ENCODE data around the gene LITAFD.
A peak's percentile ranks its signal among the peaks of the same experiment; 100 is the strongest.
"Not testable (repeated sequence)": the region's sequence is repeated elsewhere in the genome, so short reads cannot be mapped to it uniquely, and the experiment has no call there.

The LITAFD gene

DNA sequence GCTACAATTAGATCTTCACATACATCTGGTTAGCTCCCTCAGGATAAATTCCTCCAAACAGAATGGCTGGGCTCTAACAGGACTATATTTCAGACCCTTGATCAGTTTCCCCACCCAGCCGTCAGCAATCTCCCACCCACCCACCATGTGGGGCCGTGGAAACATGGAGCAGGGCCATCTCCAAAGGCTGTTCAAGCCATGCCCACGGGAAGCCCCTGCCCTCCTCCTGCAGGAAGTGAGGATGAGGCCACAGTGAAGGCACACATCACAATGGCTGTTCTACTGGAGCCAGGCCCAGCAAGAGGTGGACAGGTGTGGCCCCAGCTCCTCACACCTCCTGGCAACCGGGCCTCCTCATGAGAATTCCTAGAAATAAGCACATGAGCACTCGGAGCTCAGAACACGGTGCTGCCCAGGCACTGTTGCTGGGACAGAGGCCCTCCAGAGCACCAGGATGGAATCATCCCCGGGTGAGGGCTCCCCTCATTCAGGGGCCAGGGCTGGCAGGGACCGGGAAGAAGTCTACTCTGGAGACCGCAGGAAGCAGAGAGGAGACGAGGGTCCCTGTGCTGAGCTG lies at the start of gene LITAFD:
Gene LITAFD, plus strand, starts transcription at position 311 of the 577 bp plus-strand sequence. CDS start 2,005 bp downstream, outside the sequence.
- no peak for DNase-seq

DNA sequence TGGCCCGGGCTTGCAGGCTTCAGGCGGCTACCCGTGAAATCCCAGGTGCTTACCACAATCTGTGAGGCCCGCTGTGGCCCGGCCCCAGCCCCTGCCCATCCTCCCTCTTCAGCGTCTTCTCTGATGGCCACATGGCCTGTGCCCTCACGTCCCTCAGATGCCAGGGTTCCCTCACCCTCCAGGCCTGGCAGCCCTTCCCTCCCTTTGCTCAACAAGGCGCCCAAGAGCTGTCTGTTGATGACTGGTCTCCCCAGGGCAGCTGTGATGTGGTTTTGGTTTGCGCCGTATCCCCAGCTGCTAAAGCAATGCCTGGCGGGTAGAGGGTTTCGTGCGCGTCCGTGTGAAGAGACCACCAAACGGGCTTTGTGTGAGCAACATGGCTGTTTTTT lies 49.4 kb upstream of the LITAFD start:
- DNase-seq = no peak

DNA sequence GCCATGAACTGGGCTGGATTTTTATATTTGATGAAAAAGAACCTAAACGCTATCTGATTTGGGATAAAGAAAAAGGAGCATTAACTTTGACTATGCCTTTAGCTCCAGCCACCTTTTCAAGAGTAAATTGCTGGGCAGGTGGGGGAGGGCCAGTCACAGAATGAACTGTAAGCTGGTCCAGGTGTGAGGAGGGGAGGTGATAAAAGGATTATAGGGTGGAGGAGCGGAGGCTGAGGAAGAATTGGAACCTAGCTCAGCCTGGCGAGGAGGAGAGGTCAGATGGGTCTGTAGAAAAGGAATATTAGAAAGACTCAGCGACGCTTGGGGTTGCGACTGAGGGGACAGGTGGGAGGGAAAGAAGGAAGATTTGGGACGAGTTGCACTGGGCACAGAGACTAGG lies 45.4 kb upstream of the LITAFD start:
- not testable (repeated sequence) for DNase-seq

DNA sequence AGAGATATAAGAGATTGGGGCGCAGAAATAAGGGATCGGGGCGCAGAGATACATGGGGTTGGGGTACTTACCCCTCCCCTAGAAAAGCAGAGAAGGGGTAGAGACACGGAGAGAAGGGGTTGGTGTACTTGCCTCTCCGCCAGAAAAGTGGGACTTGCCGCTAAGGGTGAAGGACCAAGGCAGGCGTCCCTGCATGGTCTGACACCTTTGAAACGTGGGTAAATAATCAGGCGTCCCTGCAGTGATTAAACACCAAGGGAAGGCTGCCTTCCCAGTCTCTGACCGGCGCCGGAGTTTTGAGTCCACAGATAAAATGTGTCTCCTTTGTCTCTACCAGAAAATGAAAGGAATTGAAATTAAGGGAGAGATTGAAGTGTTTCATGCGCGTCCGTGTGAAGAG lies 44.6 kb upstream of the LITAFD start:
- not testable (repeated sequence) for DNase-seq

DNA sequence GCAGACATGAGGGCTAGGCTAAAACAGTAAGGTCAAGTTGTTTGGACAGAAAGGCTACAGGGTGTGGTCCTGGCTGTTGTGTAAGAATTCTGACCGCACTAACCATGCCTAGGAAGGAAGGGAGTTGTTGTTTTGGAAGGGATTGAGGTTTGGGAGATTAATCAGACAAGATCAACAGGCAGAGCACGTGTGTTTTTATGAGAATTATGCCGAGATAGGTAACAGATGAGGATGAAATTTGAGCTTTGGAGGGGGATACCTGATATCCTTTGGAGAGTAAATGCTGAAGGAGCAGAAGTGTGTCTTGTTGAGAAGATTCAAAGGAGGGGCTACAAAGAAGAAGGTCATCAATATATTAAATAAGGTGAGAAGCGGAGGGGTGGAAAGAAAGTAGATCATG lies 40.1 kb upstream of the LITAFD start:
- DNase-seq = not testable (repeated sequence)

DNA sequence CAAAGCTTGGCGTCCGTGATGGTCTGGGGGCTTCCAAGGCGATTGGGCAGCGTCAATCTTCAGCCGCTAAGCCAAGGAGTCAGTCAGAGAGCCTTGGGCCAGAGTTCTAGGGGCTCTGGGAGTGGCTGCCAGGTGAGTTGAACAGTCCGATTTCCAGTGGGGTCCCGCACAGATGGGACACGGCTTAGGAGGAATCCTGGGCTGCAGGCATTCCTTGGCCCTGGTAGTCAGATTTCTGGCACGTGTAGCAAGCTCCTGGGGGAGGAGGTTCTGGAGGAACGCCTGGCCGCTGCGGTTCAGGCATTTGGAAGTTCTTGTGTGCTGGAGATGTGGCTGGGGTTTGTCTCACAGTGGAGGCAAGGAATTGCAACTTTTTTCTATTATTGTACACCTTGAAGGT lies 38.9 kb upstream of the LITAFD start:
- not testable (repeated sequence) for DNase-seq

DNA sequence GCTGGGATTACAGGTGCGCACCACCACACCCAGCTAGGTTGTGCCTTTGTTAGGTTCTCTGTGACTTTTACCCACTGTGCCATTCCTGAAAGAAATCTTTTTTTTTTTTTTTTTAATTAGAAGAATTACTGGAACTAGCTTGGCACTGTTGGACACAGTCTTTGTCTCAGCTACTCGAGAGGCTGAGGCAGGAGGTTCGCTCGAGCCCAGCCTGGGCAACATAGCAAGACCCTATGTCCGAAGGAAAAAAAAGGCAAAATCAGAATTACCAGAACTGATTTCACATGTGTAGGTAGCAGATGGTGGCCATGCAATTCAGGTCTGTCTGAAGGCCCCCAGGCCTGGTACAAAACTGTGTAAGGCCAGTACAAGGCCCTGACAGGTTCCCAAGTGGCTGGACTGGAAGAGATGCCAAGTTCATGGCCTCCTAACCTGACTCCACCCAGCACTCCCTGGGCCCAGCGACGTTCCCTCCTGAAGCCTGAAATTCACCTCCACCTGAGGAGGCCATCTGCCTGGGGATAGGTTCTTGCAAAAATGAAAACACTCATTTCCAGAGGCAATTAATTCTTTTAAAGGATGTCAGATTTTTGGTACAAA lies 36.4 kb upstream of the LITAFD start:
- DNase-seq = peak; percentile 45

DNA sequence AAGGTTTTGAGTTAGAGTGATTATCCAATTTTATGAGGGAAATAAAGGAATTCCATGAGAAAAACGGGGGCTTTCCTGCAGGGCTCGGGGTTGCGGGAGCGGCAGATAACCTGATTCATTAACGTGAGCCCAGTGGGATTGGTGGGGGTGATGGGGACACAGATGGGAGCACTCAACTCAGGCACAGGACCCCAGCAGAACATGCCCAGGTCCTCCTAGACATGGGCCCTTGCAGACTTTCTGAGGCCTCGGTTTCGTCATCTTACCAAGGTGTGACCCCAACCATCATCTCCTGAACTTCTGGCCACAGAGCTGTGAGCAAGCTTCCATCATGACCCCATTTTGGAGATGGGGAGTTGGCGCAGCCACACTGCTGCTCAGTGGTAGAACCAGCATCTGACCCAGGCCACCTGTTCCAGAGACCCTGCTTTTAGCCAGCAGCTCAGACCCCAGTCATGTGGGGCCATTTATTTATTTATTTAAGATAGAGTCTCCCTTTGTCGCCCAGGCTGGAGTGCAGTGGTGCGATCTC lies 35.7 kb upstream of the LITAFD start:
- no peak for DNase-seq

DNA sequence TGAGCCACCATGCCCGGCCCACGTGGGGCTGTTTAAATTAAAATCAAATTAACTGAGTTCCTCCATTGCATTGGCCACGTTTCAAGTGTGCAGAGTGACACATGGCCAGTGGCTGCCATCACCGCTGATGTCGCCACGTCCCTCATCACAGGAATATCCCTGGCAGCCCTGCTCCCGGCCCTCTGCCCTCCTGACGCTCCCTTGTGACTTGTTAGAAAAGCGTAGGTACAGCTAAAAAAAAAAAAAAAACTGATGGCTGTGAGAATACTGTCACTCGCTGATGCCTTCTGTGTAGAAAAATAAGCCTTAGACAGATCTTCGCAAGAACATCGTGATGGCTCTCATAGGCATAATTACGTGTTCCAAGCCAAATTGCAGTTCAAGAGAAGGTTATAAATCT lies 35.0 kb upstream of the LITAFD start:
- DNase-seq = no peak

DNA sequence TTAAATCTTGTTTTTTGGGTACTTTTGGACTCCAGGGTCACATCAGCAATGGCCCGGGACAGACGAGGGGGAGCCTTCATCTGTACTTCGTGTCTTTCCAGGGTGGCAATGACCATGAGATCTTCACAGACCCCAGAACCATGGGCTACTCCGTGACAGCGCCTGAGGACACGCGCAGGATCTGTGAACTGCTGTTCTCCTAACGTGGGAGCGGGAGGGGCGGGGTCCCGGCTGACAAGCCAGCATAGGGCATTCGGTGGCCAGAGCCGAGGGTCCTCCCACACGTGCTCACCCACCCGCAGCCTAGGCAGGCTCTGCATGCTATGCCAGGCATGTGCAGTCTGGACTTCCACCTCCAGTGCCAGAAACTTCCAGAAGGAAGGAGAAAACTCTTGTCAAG lies 34.5 kb upstream of the LITAFD start:
- peak; percentile 50 for DNase-seq

DNA sequence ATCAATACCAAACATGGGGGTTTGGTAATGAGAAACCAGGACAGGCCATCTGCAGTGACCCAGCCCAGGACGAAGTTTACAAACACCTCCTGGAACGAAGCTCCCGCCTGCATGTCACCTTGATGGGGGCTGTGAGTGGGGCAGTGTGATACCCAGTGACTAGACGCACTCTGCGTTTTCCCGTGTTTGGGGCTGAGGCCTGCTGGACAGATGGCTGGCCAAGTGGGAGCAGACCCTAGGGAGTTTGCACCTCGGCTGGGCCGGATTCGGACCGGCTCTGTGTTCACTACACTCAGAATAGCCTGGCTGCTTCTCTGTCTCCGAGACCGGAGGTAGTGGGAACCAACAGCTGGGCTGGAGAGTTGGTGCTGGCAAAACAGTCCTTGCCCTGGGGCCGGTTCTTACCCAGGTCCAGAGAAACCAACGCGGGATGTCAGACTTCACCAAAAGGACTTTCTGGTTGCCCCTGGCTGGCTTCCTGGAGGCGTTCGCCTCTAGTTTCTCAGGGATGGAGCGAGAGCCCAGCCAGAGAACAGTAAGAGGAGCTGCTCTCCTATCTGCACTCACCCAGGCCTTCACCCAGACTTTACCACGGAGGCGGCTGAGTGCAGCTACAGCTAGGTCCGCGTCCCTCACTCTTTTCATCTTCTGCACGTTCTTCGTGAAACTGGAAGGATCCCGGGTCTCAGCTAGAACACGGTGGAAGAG lies 33.8 kb upstream of the LITAFD start:
- peak; percentile 48 for DNase-seq

DNA sequence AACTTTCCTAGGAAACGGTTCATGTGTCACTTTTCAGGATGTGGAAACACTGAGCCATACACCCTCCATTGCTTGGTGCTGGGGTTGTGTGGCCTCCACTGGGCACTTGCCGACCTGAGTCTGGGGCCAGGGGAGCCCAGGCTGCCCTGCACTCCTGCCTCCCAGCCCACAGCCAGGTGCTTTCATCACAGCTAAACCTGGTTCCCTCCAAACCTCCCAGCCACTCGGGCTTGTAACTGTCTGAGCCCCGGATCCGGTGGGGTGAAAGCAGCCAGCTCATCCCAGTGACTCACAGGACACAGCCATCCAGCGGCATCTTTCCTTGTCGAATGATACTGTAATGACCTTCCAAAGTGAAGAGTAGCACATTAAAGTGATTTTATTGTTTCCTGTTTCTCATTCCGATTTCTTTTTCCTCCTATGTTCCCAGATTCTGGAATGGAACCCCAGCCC lies 33.2 kb upstream of the LITAFD start:
- no peak for DNase-seq

DNA sequence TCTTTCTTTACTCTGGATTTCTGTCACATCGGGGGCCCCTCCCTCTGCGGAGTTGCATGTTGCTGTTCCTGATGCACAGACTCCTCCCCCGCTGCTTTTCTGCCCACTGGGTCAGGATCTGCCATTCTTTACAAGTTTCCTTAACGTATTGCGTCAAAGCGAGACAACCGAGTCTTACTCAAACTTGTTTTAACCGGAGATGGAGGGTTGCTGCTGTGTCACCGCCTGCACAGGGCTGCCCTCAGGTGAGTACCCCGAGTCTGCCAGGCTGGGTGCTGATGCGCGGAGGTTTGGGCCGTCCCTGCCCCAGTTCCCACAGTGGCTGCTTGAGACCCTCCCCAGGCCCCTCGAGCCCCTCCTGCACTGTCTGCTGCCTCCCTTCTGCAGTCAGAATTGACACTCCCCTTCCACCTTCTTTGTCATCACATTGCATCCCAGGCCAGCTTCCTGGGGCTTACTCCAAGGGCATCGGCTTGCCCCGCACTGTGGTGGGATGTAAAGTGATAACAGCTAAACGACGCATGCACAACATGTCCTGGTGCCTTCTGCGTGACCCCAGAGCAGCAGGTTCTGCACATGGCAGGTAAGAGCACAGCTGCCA lies 32.6 kb upstream of the LITAFD start:
- DNase-seq = peak; percentile 50

DNA sequence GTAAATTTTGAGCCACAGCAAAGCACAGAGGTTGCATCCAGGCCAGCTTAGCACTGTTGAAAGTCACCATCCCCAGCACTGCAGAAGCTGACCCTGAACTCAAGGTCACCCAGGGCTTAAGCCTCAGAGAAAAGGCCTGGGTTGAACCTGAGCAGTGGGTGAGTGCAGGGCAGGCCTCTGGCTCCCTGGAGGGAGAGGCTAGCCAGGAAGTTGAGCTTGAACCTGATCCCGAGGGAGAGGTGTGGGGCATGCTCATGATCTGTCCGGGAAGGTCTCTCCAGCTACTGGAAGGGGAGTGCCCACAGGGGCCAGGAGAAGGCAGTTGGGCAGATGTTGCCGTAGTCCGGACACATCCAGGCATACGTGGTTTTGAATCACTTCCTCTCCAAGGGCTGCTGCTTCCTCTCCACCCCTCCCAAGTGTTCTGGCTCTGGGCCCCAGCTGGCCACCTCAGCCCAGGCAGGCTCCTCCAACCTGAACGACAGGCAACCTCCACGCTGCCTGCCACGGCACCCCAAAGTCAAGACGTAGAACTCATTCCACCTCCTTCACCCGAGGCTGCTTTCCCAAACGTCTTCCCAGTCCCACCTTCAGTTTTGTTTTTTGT lies 31.8 kb upstream of the LITAFD start:
- DNase-seq = no peak

DNA sequence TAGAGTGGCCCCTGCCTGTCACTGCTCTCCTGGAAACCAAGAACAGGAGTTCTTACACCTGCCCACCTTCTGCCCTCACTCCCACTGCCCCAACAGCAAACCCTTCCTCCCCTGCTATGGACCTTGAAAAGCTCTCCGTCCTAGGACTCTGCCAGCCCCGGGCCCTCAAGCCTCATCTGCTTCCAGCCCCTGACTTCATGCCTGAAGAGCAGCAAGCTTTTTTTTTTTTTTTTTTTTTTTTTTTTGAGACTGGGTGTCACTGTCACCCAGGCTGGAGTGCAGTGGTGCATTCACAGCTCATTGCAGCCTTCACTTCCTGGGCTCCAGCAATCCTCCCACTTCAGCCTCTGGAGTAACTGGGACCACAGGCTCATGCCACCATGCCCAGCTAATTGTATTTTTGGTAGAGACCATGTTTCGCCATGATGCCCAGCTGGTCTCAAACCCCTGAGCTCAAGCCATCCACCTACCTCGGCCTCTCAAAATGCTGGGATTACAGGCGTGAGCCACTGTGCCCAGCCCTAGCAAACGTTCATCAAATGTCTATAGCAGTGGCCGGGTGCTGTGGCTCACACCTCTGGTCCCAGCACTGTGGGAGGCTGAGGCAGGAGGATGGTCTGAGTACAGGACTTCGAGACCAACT lies 30.3 kb upstream of the LITAFD start:
- DNase-seq = no peak

DNA sequence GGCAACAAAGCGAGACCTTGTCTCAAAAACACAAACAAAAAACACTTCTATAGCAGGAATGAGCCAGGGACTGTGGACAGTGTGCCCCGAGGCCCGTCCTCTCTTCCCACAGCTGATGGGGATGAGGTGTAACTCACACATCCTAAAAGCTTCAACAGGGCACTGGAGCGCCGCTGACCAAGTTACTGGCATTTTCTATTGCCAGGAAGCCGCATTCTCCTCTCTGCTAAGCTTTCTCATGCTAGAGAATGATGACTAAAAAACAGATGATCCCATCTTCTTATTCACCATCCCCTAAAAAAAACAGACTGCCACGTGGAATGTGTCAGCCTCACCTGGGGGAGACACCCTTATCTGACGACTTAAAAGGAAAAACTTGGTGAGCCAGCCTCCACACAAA lies 29.6 kb upstream of the LITAFD start:
- DNase-seq = no peak

DNA sequence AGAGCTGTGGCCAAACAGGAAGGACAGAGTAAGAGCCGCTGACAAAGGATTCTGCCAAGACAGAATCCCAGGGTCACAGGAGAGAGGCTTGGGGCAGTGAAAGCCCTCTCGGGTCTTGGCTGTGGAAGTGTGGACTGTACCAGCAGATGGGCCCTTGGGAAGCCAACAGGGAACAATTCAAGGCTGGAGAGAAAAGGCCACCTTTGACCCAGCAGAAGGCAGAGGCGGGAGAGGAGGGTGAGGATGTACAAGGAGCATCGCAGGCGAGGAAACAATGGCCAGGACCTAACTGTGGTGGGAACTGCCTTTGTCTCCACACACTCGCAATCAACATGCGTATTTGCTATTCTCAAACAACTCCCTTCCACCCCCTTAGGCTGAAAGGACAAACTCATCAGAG lies 29.0 kb upstream of the LITAFD start:
- no peak for DNase-seq

DNA sequence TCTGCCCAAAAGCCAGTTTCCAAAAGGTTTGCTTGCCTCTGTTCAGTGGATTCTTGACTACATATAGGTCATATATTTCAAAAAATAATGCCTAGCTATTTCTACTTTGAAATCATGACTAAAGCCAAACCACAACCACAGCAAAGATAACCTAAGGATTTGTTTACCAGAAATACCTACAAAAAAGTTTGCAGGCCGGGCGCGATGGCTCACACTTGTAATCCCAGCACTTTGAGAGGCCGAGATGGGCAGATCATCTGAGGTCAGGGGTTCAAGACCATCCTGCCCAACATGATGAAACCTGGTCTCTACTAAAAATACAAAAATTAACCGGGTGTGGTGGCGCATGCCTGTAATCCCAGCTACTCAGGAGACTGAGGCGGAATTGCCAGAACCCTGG lies 28.5 kb upstream of the LITAFD start:
- no peak for DNase-seq

DNA sequence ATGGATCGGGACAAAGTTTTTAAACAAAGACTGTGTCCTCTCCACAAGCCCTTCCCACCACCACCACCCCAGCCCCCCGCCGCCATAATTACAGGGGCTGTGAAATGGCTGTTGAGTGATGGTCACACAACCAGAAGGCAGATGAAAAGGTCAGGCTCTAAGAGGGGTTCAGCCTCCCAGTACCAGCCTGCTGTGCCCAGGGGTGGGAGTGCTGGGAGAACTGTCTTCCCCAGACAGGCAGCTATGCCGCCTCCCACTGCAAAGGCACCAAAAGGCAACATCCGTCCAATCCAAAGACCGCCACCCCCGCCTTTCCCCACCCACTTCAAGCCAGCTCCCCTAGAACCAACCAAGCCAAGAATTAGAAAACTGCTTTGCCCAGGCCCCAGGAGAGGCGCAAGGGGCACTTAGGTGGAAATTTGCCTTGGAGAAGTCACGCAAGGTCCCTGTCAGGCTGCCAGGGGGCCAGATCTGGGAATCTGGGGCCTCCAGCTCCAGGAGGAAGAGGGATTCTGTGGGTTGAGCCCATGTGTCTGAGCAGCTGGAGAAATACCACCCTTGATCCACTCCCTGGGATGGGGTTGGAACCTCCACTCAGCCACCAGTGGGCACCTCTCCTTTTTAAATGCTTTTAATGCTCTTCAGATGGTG lies 27.7 kb upstream of the LITAFD start:
- DNase-seq = no peak

DNA sequence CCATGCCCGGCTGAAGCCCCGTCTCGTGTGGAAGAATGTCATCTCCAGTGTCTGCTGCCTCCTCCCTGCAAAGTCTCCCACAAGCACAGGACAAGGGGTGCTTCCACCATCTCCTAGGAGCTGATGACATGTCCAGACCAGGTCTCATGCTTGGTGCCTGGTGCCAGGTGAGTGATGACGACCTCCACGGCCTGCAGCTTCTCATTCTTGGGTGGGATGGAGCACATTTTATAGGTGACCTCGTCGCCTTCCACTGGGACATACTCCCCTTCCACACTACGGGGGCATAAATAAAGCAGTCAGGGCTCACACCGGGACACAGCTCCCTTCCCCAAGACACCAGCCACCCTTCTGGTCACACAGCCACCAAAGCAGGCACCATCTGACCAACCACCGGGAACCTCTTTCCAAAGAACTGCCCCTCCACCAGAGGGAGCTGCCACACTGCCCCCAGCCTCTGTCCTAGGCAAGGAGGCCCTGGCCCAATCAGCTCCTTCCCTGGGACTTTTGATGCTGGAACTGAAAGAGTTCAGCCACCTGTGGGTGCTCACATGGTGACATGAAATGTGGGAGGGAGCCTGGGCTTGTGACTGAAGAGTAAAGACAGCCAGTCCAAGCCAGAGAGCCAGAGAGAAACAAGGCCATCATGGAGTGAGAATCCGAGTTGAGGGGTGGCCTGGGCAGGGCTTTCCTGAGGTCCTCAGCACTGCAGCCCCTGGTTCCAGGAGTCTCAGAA lies 26.9 kb upstream of the LITAFD start:
- DNase-seq = no peak

DNA sequence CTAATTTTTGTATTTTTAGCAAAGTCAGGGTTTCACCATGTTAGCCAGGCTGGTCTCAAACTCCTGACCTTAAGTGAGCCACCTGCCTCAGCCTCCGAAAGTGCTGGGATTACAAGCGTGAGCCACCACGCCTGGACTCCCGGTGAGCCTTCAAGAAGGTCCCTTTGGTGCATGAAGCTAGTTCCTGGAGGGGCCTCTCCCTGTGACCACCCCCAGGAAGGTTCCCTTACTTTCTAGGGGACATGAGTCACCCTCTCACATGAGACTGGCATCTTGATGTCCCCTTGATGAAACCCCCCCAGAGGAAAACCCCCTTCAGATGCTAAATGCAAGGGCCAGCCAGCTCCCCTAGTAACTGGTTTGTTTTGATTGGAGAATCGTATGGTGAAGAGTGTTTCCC lies 26.2 kb upstream of the LITAFD start:
- DNase-seq = no peak
